Peyer's patch (tissue), 4 donors: ENCODE results near the gene BICC1.

Source experiments
- POLR2A ChIP-seq, 2 donors: fragments of 450-650 bp; IDR thresholded peaks; one replicate each; pipeline ENCODE4 v1.5.1; 2017; ENCODE audit warnings: antibody characterized with exemption in 2 of 2, mild to moderate bottlenecking in 2 of 2, moderate library complexity in 2 of 2
- TF ChIP-seq, protein P1 (sequence below), 6 experiments: fragments of 450-650 bp in 4 of 6; fragments of 200-600 bp in 2 of 6; sonication (generic) in 1 of 6; IDR thresholded peaks; one replicate each; pipeline ENCODE4 v1.5.1; 2017 to 2019; ENCODE audit warnings: antibody characterized with exemption in 6 of 6, mild to moderate bottlenecking in 3 of 6, moderate library complexity in 1 of 6

- TF ChIP-seq, protein P1, sequence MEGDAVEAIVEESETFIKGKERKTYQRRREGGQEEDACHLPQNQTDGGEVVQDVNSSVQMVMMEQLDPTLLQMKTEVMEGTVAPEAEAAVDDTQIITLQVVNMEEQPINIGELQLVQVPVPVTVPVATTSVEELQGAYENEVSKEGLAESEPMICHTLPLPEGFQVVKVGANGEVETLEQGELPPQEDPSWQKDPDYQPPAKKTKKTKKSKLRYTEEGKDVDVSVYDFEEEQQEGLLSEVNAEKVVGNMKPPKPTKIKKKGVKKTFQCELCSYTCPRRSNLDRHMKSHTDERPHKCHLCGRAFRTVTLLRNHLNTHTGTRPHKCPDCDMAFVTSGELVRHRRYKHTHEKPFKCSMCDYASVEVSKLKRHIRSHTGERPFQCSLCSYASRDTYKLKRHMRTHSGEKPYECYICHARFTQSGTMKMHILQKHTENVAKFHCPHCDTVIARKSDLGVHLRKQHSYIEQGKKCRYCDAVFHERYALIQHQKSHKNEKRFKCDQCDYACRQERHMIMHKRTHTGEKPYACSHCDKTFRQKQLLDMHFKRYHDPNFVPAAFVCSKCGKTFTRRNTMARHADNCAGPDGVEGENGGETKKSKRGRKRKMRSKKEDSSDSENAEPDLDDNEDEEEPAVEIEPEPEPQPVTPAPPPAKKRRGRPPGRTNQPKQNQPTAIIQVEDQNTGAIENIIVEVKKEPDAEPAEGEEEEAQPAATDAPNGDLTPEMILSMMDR (IDR thresholded peaks at IDR 0.05), result no peak
- no peak for TF ChIP-seq POLR2A (IDR thresholded peaks at IDR 0.05)
Measured at GRCh38 chr10:58833771-58834561, 321.3 kb downstream of the BICC1 start.
